Nephron (organoid): ENCODE results near the gene TAS2R39.

Experiments used
- H3K27ac Mint-ChIP-seq, 3 experiments: 2 replicates each; pipeline ENCODE4 v1.8.0; 2020; ENCODE audit warnings: mixed read lengths in 3 of 3, mild to moderate bottlenecking in 2 of 3, moderate library complexity in 1 of 3
- H3K27me3 Mint-ChIP-seq: 2 replicates; pipeline ENCODE4 v1.8.0; 2021; ENCODE audit warnings: low read depth, mild to moderate bottlenecking, moderate library complexity, mixed read lengths
- H3K36me3 Mint-ChIP-seq: 2 replicates; pipeline ENCODE4 v1.8.0; 2020; ENCODE audit warnings: low read depth, mixed read lengths
- H3K4me1 Mint-ChIP-seq: 2 replicates; pipeline ENCODE4 v1.8.0; 2020; ENCODE audit warnings: mixed read lengths
- H3K4me3 Mint-ChIP-seq, 3 experiments: 2 replicates each; pipeline ENCODE4 v1.8.0; 2020; ENCODE audit warnings: mild to moderate bottlenecking in 3 of 3, mixed read lengths in 3 of 3, moderate library complexity in 2 of 3
- H3K9me3 Mint-ChIP-seq: 2 replicates; pipeline ENCODE4 v1.8.0; 2020; ENCODE audit warnings: mixed read lengths
- CTCF ChIP-seq, 3 experiments: fragments of 200-600 bp; sonication (generic); IDR thresholded peaks; one replicate each; pipeline ENCODE4 v1.5.0; 2021; ENCODE audit warnings: antibody characterized with exemption in 3 of 3; ENCODE audit not compliant: unreplicated experiment in 3 of 3

The TAS2R39 gene

GRCh38 chr7:143229054-143229790 is 46.0 kb downstream of the TAS2R39 start:
- H3K36me3 Mint-ChIP-seq, result no peaks in the 10 kb centered on the region
- no peak for TF ChIP-seq CTCF (IDR thresholded peaks at IDR 0.05; ENCODE audit: unreplicated experiment in 3 of 3)

GRCh38 chr7:143230602-143231457 is 47.6 kb downstream of the TAS2R39 start:
- Mint-ChIP-seq H3K9me3 (peaks cover 7% of the 10 kb centered on the region), H3K27me3 (no peaks in the 10 kb centered on the region), H3K36me3 (no peaks in the 10 kb centered on the region), H3K27ac (no peak overlapping the region), H3K4me3 (no peak overlapping the region), H3K4me1 (no peaks in the 10 kb centered on the region)
- TF ChIP-seq CTCF (IDR thresholded peaks at IDR 0.05; ENCODE audit: unreplicated experiment in 3 of 3), result no peak

More at GRCh38 chr7:143229054-143229790, 46.0 kb downstream of the TAS2R39 start:
- no peak overlapping the region for H3K4me3 Mint-ChIP-seq
- H3K9me3 Mint-ChIP-seq, result no peaks in the 10 kb centered on the region
- H3K27ac Mint-ChIP-seq, result peak overlapping the region in 1 of 3 experiments; percentile 37
- H3K4me1 Mint-ChIP-seq, result no peaks in the 10 kb centered on the region
- no peaks in the 10 kb centered on the region for H3K27me3 Mint-ChIP-seq
